GM12873 (cell line): Measurements from ENCODE around the gene GABRB2.

Source experiments
- CTCF ChIP-seq: IDR thresholded peaks from 2 replicates; pipeline ENCODE4 v1.5.1; 2012; ENCODE audit warnings: low read depth, mild to moderate bottlenecking, moderate library complexity, low read length, control low read depth; ENCODE audit not compliant: insufficient read depth; ENCODE audit errors: missing control alignments

GABRB2 gene

GRCh38 chr5:161421067-161421466 lies 125.5 kb downstream of the GABRB2 start:
- no peak for TF ChIP-seq CTCF

DNA sequence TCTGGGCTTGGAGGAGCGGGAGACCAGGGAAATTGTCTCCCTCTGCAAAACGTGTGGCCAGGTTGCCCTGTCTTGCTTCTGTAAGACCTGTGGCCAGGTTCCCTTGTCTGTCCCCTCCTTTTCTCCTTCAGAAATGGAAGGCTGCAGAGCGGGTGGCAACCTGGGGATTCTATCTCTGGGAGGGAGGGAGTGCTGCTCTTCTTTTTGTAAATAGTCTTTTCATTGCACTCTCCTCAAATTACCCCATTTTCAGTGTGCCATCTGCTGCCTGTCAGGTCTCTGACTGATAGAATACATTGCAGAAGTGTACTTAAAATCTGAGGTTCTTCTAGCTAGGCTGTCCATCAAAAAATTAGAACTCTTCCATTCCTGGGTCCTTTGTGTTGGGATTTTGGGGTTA lies 126.0 kb downstream of the GABRB2 start:
- no peak for TF ChIP-seq CTCF

- no peak for TF ChIP-seq CTCF
Observed at GRCh38 chr5:161414896-161415295, 131.6 kb downstream of the GABRB2 start.

DNA sequence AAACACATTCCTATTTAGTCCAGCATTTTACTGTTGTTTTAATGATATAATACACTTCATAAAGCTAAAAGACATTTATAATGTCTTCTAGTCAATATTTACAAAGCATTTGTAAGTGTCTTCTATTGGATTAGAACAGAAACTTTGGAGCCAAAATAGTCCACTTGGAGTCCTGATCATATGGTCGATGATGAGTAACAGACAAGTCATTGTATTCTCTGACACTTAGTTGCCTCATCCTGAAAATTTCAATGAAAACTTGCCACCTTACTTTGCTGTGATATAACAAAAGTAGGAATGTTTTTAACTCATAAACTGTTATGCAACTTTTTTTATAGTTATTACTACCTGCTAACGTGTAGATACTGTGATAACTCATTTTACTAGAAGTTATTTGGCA lies 132.5 kb downstream of the GABRB2 start:
- TF ChIP-seq CTCF = no peak

GRCh38 chr5:161412792-161413191 lies 133.7 kb downstream of the GABRB2 start:
- TF ChIP-seq CTCF = no peak

GRCh38 chr5:161411156-161411555 lies 135.4 kb downstream of the GABRB2 start:
- no peak for TF ChIP-seq CTCF

DNA sequence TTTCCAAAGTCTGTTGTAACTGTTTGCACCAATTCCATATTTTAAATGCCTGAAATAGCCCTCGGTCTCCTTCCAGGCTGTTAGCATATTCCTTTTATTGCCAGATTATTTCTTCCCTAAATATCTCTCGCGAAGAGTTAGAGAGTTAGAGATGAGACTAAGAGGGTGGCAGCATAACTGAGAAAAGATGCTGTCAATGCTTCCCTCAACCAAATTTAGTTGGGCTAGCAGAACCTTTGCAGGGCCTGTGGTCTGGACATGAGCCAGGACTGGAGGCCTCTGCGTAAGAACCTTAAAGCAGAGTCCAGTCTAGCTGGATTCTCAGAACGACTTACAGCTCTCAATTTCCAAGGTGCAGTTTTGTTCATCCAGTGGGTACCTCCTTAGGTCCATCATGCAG lies 135.9 kb downstream of the GABRB2 start:
- no peak for TF ChIP-seq CTCF
